ENCODE results near the gene AIM2. TPM values are rescaled to one million over a fixed set of nuclear protein-coding genes. Genes with fewer than 3 reads are reported as not detected.

Gene AIM2
- total and polyA plus RNA-seq, 10 of the 15 experiments (the other 5 are each of a cell fraction or from before 2014, with no cell fraction given): 7.9 to 35.7 (median 12.8) TPM

- WGBS (ENCODE audit: insufficient coverage, insufficient replicate concordance, low lambda C conversion rate, missing lambda C conversion rate): 8% methylated on average over 2 of the region's 2 CpGs
- H3K4me1 ChIP-seq (ENCODE audit: control insufficient read depth, insufficient read depth, low read length): peaks cover 9% of the 10 kb centered on the region
- CTCF ChIA-PET: interaction anchor here (1.2 to 2.2 kb wide), 3 partner anchors 11 to 92 kb away, joined by 3 to 11 read pairs (median 5); no protein-coding TSS in a partner anchor
- H3K79me2 ChIP-seq (ENCODE audit: control insufficient read depth, insufficient read depth, low read length): no peaks in the 10 kb centered on the region
- no peaks in the 10 kb centered on the region for H3K36me3 ChIP-seq (ENCODE audit: control insufficient read depth in 2 of 2, insufficient read depth in 2 of 2, low read length in 1 of 2)
- intact Hi-C loops (cut with micrococcal nuclease; ENCODE audit: unreplicated experiment): no loop called here
- no peak overlapping the region for H3K9ac ChIP-seq (ENCODE audit: control insufficient read depth, insufficient read depth, low read length)
- H3K27me3 ChIP-seq (replicated peaks in 1 of 2; ENCODE audit: control insufficient read depth in 2 of 2, insufficient read depth in 2 of 2, low read length in 1 of 2): peaks cover 2 to 11% of the 10 kb centered on the region in 2 experiments; a peak in 3 of 4 replicates
- SMC1A ChIA-PET (ENCODE audit: uncharacterized antibody, unreplicated experiment): no interaction called here
- in situ Hi-C loops (cut with MboI): no loop called here
- no peaks in the 10 kb centered on the region for H3K9me3 ChIP-seq (replicated peaks; ENCODE audit: control insufficient read depth, insufficient read depth, low read length)
- no peak overlapping the region for H2AFZ ChIP-seq (ENCODE audit: control insufficient read depth, low read depth, low read length)
- no TSS peak for BruUV-seq (replicated peaks)
- H3K4me3 ChIP-seq: no peak overlapping the region
- H3K4me2 ChIP-seq (ENCODE audit: control insufficient read depth, insufficient read depth): no peak overlapping the region
- FAIRE-seq: peak; percentile 72
- POLR2A ChIA-PET: no interaction called here
- RAD21 ChIA-PET (ENCODE audit: unreplicated experiment): no interaction called here
- peak; percentile 19 for DNase-seq (ENCODE audit: low read depth, low spot score)
- H3K27ac ChIP-seq (ENCODE audit: control insufficient read depth, insufficient read depth): no peak overlapping the region
- H4K20me1 ChIP-seq (ENCODE audit: control insufficient read depth, insufficient read depth): no peaks in the 10 kb centered on the region
- ATAC-seq: peak; percentile 87
- TF ChIP-seq JUNB (IDR thresholded peaks at IDR 0.05) (peak; percentile 98), ZNF217 (IDR thresholded peaks at IDR 0.05) (peak; percentile 88; the same call in 1 of the 2 replicates), JUND (IDR thresholded peaks at IDR 0.05; ENCODE audit: low read depth, low read length) (peak; percentile 82), ZNF687 (IDR thresholded peaks at IDR 0.05) (no peak), IRF4 (IDR thresholded peaks at IDR 0.05; ENCODE audit: low read depth, low read length) (peak; percentile 98), SPI1 (IDR thresholded peaks at IDR 0.05; ENCODE audit: borderline replicate concordance, insufficient read depth, low read depth, low read length) (peak; percentile 65), DPF2 (IDR thresholded peaks at IDR 0.05) (peak; percentile 90), SKIL (IDR thresholded peaks at IDR 0.05; ENCODE audit: low read depth, poor library complexity, severe bottlenecking) (peak; percentile 20), MTA2 (IDR thresholded peaks at IDR 0.05; ENCODE audit: low read depth) (peak; percentile 72), MLLT1 (IDR thresholded peaks at IDR 0.05) (no peak), MEF2A (IDR thresholded peaks at IDR 0.05; ENCODE audit: insufficient read depth, low read depth, low read length) (0 out of 2 replicates have a peak, but pooled peaks have one; percentile 13), EED (IDR thresholded peaks at IDR 0.05; ENCODE audit: low read depth) (peak; percentile 73), NFIC (IDR thresholded peaks at IDR 0.05; ENCODE audit: low read depth, low read length) (peak; percentile 87), RBBP5 (conservative IDR thresholded peaks at IDR 0.05) (no peak), PBX3 (IDR thresholded peaks at IDR 0.05; ENCODE audit: insufficient replicate concordance, low read depth, low read length) (peak; percentile 62), CEBPB (IDR thresholded peaks at IDR 0.05; ENCODE audit: borderline replicate concordance in 1 of 2, low read depth in 2 of 2, low read length in 2 of 2) (no peak)
Observed at GRCh38 chr1:159122005-159122621, 45.5 kb upstream of the AIM2 start.

Data from GM12878 (cell line).